SK-N-SH (cell line): Measurements from ENCODE around the gene FAM20C.

ENCODE experiments used
- CTCF ChIP-seq: fragments of 200-600 bp; sonication (generic); IDR thresholded peaks from 2 replicates; pipeline ENCODE4 v1.6.1; 2017; ENCODE audit warnings: antibody characterized with exemption, mild to moderate bottlenecking, moderate library complexity
- MXI1 ChIP-seq: IDR thresholded peaks from 2 replicates; pipeline ENCODE4 v1.6.1; 2012; ENCODE audit warnings: mild to moderate bottlenecking, low read depth, low read length, improper control_type of control experiment
- NRF1 ChIP-seq: IDR thresholded peaks from 2 replicates; pipeline ENCODE4 v1.6.1; 2012; ENCODE audit warnings: low read depth, mild to moderate bottlenecking, low read length
- POLR2AphosphoS5 ChIP-seq: IDR thresholded peaks from 2 replicates; pipeline ENCODE4 v1.6.1; 2012; ENCODE audit warnings: low read depth, low read length
- RAD21 ChIP-seq: IDR thresholded peaks from 2 replicates; pipeline ENCODE4 v1.6.1; 2012; ENCODE audit warnings: mild to moderate bottlenecking, low read length
- RCOR1 ChIP-seq: fragments of 150-350 bp; IDR thresholded peaks from 2 replicates; pipeline ENCODE4 v1.6.1; 2017; ENCODE audit warnings: antibody characterized with exemption, low read length
- REST ChIP-seq: IDR thresholded peaks from 2 replicates; pipeline ENCODE4 v1.6.1; 2012; ENCODE audit warnings: mild to moderate bottlenecking, low read depth, low read length, moderate library complexity
- RFX5 ChIP-seq: IDR thresholded peaks from 2 replicates; pipeline ENCODE4 v1.6.1; 2012; ENCODE audit warnings: mild to moderate bottlenecking, improper control_type of control experiment, low read length
- SMC3 ChIP-seq: IDR thresholded peaks from 2 replicates; pipeline ENCODE4 v1.6.1; 2012; ENCODE audit warnings: low read depth, low read length, improper control_type of control experiment
- TEAD4 ChIP-seq: IDR thresholded peaks from 2 replicates; pipeline ENCODE4 v1.4.0; 2012; ENCODE audit warnings: mild to moderate bottlenecking, borderline replicate concordance; ENCODE audit not compliant: insufficient read depth
- USF1 ChIP-seq: IDR thresholded peaks from 2 replicates; pipeline ENCODE4 v1.4.0; 2012; ENCODE audit warnings: low read depth, borderline replicate concordance
- USF2 ChIP-seq: fragments of 150-350 bp; IDR thresholded peaks from 2 replicates; pipeline ENCODE4 v1.6.1; 2017; ENCODE audit warnings: antibody characterized with exemption, low read length, low read depth, borderline replicate concordance

GRCh38 chr7:271266-272107, 79.1 kb downstream of the FAM20C start:
- TF ChIP-seq CTCF: no peak
- no peak for TF ChIP-seq RFX5
- no peak for TF ChIP-seq NRF1
- TF ChIP-seq USF1: no peak
- TF ChIP-seq RAD21: no peak
- no peak for TF ChIP-seq RCOR1
- TF ChIP-seq SMC3: no peak
- TF ChIP-seq REST: no peak
- no peak for TF ChIP-seq TEAD4
- no peak for TF ChIP-seq USF2
- no peak for TF ChIP-seq POLR2AphosphoS5
- no peak for TF ChIP-seq MXI1
